ENCODE measurements around the gene TARBP1. TPM values are rescaled to one million over a fixed set of nuclear protein-coding genes. Genes with fewer than 3 reads are reported as not detected.
"Not testable (repeated sequence)": the region's sequence is repeated elsewhere in the genome, so short reads cannot be mapped to it uniquely, and the experiment has no call there.

Gene TARBP1
- polyA plus RNA-seq, 2 of the 4 experiments (the other 2 are of a cell fraction), result 22.4 to 41.1 TPM

- FAIRE-seq, result no peak
- Histone ChIP-seq H3K27ac (no peak overlapping the region), H3K4me2 (no peak overlapping the region), H3K4me3 (no peak overlapping the region), H3K9me3 (no peaks in the 10 kb centered on the region), H3K4me1 (no peaks in the 10 kb centered on the region)
- 83% methylated on average over 3 of the region's 3 CpGs for WGBS (ENCODE audit: missing lambda C conversion rate)
- ChIA-PET POLR2A (no interaction called here), CTCF (no interaction called here)
- DNase-seq (ENCODE audit: low read depth in 1 of 2, low spot score in 1 of 2), result no peak
- ATAC-seq, result no peak
- TF ChIP-seq EHMT2 (IDR thresholded peaks at IDR 0.05; ENCODE audit: low read depth), result no peak
- TF ChIP-seq NFE2L2 (conservative IDR thresholded peaks at IDR 0.05; ENCODE audit: low read length), result no peak
- no peak for TF ChIP-seq FOSL2 (IDR thresholded peaks at IDR 0.05)
- no peak for TF ChIP-seq FOSL2 (CRISPR knock-in tag; IDR thresholded peaks at IDR 0.05)
Observed at GRCh38 chr1:234402939-234403338, 76.0 kb downstream of the TARBP1 start.

- Histone ChIP-seq H3K4me3 (no peak overlapping the region), H3K9me3 (no peaks in the 10 kb centered on the region), H3K4me1 (no peaks in the 10 kb centered on the region), H3K27ac (no peak overlapping the region), H3K4me2 (no peak overlapping the region)
- no peak for TF ChIP-seq NR3C1 (IDR thresholded peaks at IDR 0.05)
- TF ChIP-seq ELK1 (IDR thresholded peaks at IDR 0.05; ENCODE audit: low read depth, low read length), result no peak
- TF ChIP-seq RARB (CRISPR knock-in tag; IDR thresholded peaks at IDR 0.05), result no peak
- no peak for TF ChIP-seq SMC3 (IDR thresholded peaks at IDR 0.05)
- TF ChIP-seq KDM1A (IDR thresholded peaks at IDR 0.05; ENCODE audit: low read depth), result no peak
- no peak for TF ChIP-seq FOSB (CRISPR knock-in tag; IDR thresholded peaks at IDR 0.05)
- CTCF ChIA-PET, result no interaction called here
- DNase-seq (ENCODE audit: low read depth in 1 of 2, low spot score in 1 of 2) (no peak), FAIRE-seq (no peak), ATAC-seq (no peak; a peak in 1 of 6 replicates)
- POLR2A ChIA-PET, result no interaction called here
- 94% methylated on average over 3 of the region's 3 CpGs for WGBS (ENCODE audit: missing lambda C conversion rate)
Observed at GRCh38 chr1:234401658-234402057, 77.3 kb downstream of the TARBP1 start.

- H3K27ac ChIP-seq, result no peak overlapping the region
- ChIA-PET CTCF (no interaction called here), POLR2A (no interaction called here)
- no peak overlapping the region for H3K4me3 ChIP-seq
- TF ChIP-seq EP300 (IDR thresholded peaks at IDR 0.05), result no peak
- H3K4me1 ChIP-seq, result no peaks in the 10 kb centered on the region
- FAIRE-seq (peak; percentile 49), ATAC-seq (no peak), DNase-seq (ENCODE audit: low read depth in 1 of 2, low spot score in 1 of 2) (no peak)
- no peaks in the 10 kb centered on the region for H3K9me3 ChIP-seq
- H3K4me2 ChIP-seq, result no peak overlapping the region
Observed at GRCh38 chr1:234400773-234401172, 78.2 kb downstream of the TARBP1 start.

- CTCF ChIA-PET; H3K4me1 ChIP-seq; POLR2A ChIA-PET; H3K9me3 ChIP-seq; FAIRE-seq; DNase-seq (ENCODE audit: low read depth in 1 of 2, low spot score in 1 of 2); H3K4me2 ChIP-seq; H3K27ac ChIP-seq; H3K4me3 ChIP-seq; ATAC-seq: not testable (repeated sequence)
- WGBS (ENCODE audit: missing lambda C conversion rate), result 88% methylated on average over 6 of the region's 6 CpGs
Observed at GRCh38 chr1:234399515-234399914, 79.5 kb downstream of the TARBP1 start.

- no peak overlapping the region for H3K27ac ChIP-seq
- TF ChIP-seq USF2 (IDR thresholded peaks at IDR 0.05), result no peak
- TF ChIP-seq ELK1 (IDR thresholded peaks at IDR 0.05; ENCODE audit: low read depth, low read length), result no peak
- TF ChIP-seq REST (IDR thresholded peaks at IDR 0.05), result no peak
- TF ChIP-seq BHLHE40 (IDR thresholded peaks at IDR 0.05; ENCODE audit: low read depth, low read length), result no peak
- TF ChIP-seq EP300 (IDR thresholded peaks at IDR 0.05), result no peak
- TF ChIP-seq TFCP2L1 (CRISPR knock-in tag; IDR thresholded peaks at IDR 0.05), result no peak
- TF ChIP-seq EHF (CRISPR knock-in tag; IDR thresholded peaks at IDR 0.05), result no peak
- TF ChIP-seq ZSCAN20 (CRISPR knock-in tag; IDR thresholded peaks at IDR 0.05), result no peak
- no peak for TF ChIP-seq CHD4 (IDR thresholded peaks at IDR 0.05; ENCODE audit: borderline replicate concordance)
- DNase-seq (ENCODE audit: low read depth in 1 of 2, low spot score in 1 of 2) (no peak), FAIRE-seq (no peak), ATAC-seq (no peak)
- H3K4me1 ChIP-seq, result no peaks in the 10 kb centered on the region
- WGBS (ENCODE audit: missing lambda C conversion rate), result 75% methylated on average over 8 of the region's 8 CpGs
- H3K4me2 ChIP-seq, result no peak overlapping the region
- no peaks in the 10 kb centered on the region for H3K9me3 ChIP-seq
- POLR2A ChIA-PET, result no interaction called here
- H3K4me3 ChIP-seq, result no peak overlapping the region
- CTCF ChIA-PET, result no interaction called here
Observed at GRCh38 chr1:234398849-234399381, 80.1 kb downstream of the TARBP1 start.
